H1 (cell line): Measurements from ENCODE around the gene TNNT1. TPM values are rescaled to one million over a fixed set of nuclear protein-coding genes. Genes with fewer than 3 reads are reported as not detected.

Experiments
- JUN ChIP-seq: IDR thresholded peaks from 2 replicates; pipeline ENCODE4 v1.6.1; 2011; ENCODE audit warnings: low read depth, mild to moderate bottlenecking, improper control_type of control experiment, low read length
- POU5F1 ChIP-seq: IDR thresholded peaks from 2 replicates; pipeline ENCODE4 v1.6.1; 2011; ENCODE audit warnings: low read depth, mild to moderate bottlenecking, low read length, moderate library complexity
- SUZ12 ChIP-seq: fragments of 200-600 bp; sonication (generic); IDR thresholded peaks from 2 replicates; pipeline ENCODE4 v1.6.1; 2012; ENCODE audit warnings: mild to moderate bottlenecking, inconsistent platforms, low read length, moderate library complexity, mixed read lengths
- polyA plus RNA-seq, 7 experiments: library from polyadenylated mRNA; depleted of rRNA in 3 of 7; stranded (reverse) in 5 of 7; unstranded in 2 of 7; fragments of >200 nt in 5 of 7; fragments of 200-250 nt in 2 of 7; gene quantifications; 1 replicate in 5 of 7; 2 replicates in 1 of 7; 4 replicates in 1 of 7; pipeline versions ENCODE4 v1.2.1 to v1.2.3, GENCODE V29; 2011 to 2013; ENCODE audit warnings: missing spikeins in 2 of 7, mixed read lengths in 2 of 7
- total RNA-seq: library from RNA; stranded (reverse); fragmentation: NEBNext Ultra II Directional; extraction: Animal tissue kit (Norgen Biotek cat#: 25700); gene quantifications from 2 replicates; pipeline ENCODE4 v1.2.1, GENCODE V29; 2021

Gene TNNT1
- total and polyA plus RNA-seq, 2 of the 8 experiments (the other 6 are each of a cell fraction or from before 2014, with no cell fraction given): 69.6 to 107 TPM

- TF ChIP-seq POU5F1 (no peak), SUZ12 (no peak), JUN (no peak)
These were observed 17.0 kb upstream of the TNNT1 start (continued) for GRCh38 chr19:55165952-55166529.
